GM21737 (cell line): Measurements from ENCODE around the gene HIBADH.

ENCODE experiments used
- ATAC-seq: cut with Tn5 transposase; IDR thresholded peaks from one replicate; pipeline ENCODE4 v1.9.1; 2021; ENCODE audit warnings: mild to moderate bottlenecking, moderate library complexity; ENCODE audit not compliant: unreplicated experiment

The HIBADH gene

GRCh38 chr7:27554826-27555225 lies 107.9 kb downstream of the HIBADH start:
- no peak for ATAC-seq

- ATAC-seq, result no peak
Observed at GRCh38 chr7:27553273-27553672, 109.4 kb downstream of the HIBADH start.

GRCh38 chr7:27551803-27552400 lies 110.8 kb downstream of the HIBADH start:
- no peak for ATAC-seq

GRCh38 chr7:27549606-27550005 lies 113.1 kb downstream of the HIBADH start:
- no peak for ATAC-seq

- ATAC-seq, result no peak
Observed at GRCh38 chr7:27548304-27548703, 114.4 kb downstream of the HIBADH start.

GRCh38 chr7:27547401-27547800 lies 115.3 kb downstream of the HIBADH start:
- no peak for ATAC-seq

- no peak for ATAC-seq
Observed at GRCh38 chr7:27546610-27547009, 116.1 kb downstream of the HIBADH start.

- no peak for ATAC-seq
Observed at GRCh38 chr7:27535795-27536194, 126.9 kb downstream of the HIBADH start.

- no peak for ATAC-seq
Observed at GRCh38 chr7:27533652-27534081, 129.0 kb downstream of the HIBADH start.

GRCh38 chr7:27532314-27532713 lies 130.4 kb downstream of the HIBADH start:
- ATAC-seq, result no peak

GRCh38 chr7:27527348-27527714 lies 135.4 kb downstream of the HIBADH start:
- no peak for ATAC-seq

GRCh38 chr7:27526611-27527347 lies 135.9 kb downstream of the HIBADH start:
- no peak for ATAC-seq

GRCh38 chr7:27526131-27526530 lies 136.6 kb downstream of the HIBADH start:
- ATAC-seq, result no peak

GRCh38 chr7:27523321-27523720 lies 139.4 kb downstream of the HIBADH start:
- no peak for ATAC-seq

- ATAC-seq, result no peak
Observed at GRCh38 chr7:27522566-27522965, 140.1 kb downstream of the HIBADH start.

- no peak for ATAC-seq
Observed at GRCh38 chr7:27520815-27521790, 141.6 kb downstream of the HIBADH start.

- ATAC-seq, result no peak
Observed at GRCh38 chr7:27519793-27520469, 142.8 kb downstream of the HIBADH start.

GRCh38 chr7:27518561-27519350 lies 143.9 kb downstream of the HIBADH start:
- ATAC-seq, result no peak

- ATAC-seq, result no peak
Observed at GRCh38 chr7:27516421-27516820, 146.3 kb downstream of the HIBADH start.

GRCh38 chr7:27515933-27516332 lies 146.8 kb downstream of the HIBADH start:
- ATAC-seq, result no peak
